ENCODE results near the gene ROPN1L. TPM values are rescaled to one million over a fixed set of nuclear protein-coding genes. Genes with fewer than 3 reads are reported as not detected.

The ROPN1L gene
- total RNA-seq, 1 experiment from 2014 or later = 0.40 TPM

DNA sequence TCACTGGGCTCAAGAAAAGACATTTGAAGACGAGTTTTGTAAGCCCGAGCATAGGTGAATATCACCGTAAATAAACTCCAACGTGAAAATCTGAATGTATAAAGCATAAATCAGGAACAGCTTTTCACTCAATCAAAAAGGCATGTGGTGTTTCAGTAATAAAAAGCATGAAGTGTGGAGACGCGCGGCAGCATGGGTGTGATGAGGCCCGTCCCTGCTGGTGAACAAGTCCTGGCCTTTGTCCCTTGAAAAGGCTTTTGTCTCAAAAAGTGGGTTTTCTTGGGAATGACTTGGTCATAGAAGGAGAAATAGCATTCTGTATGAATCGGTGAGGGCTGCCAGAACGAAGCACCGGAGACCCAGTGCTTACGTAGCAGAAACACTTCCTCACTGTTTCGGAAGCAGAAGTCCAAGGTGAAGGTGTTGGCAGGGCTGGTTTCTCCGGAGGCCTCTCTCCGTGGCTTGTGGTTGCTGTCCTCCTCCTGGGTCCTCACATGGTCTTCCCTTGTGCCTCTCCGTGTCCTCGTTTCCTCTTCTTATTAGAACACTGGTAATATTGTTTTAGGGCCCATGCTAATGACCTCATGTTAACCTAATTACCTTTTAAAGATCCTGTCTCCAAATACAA lies 24.9 kb downstream of the ROPN1L start:
- H3K4me3 Mint-ChIP-seq (ENCODE audit: low read depth, unreplicated experiment) = no peak overlapping the region

DNA sequence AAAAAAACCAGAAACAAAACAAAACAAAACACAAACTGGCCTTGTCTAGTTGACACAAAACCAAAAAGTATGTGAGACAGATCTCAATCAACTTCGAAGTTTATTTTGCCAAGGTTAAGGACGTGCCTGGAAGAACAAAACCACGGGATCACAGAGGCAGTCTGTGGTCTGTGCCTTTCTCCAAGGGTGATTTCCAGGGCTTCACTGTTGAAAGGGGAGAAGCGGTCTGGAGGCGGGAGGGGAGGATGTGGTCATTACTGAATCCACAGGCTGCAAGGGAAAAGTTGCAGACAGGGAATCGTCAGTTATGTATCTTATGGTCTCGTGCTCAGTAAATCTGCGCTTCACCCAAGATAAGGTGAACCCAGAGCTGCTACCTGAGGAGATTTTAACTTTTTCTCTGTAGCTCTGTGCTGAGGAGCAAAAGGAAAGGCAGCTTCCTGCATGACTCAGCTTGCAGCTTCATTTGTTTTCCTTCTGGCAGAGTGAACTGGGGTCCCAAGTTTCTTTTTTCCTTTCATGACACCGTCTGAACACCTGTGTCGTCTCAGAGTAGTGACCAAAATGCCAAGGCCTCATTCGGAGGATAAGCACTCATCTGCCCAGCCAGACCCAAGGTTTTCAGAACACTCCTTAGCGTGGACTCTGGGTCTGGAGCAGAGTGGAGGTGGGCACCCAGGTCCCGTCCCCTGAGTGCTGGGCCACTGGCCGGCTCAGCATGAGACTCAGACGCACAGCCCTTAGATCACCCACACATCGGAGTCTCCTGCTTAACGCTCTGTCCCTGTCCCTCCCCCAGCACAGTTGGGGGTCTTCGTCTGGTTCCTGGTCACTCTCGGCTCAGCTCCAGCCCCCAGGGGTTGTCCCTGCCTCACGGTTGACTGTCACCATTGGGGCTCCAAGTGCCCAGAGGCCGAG lies 25.9 kb downstream of the ROPN1L start:
- TF ChIP-seq, protein P1, sequence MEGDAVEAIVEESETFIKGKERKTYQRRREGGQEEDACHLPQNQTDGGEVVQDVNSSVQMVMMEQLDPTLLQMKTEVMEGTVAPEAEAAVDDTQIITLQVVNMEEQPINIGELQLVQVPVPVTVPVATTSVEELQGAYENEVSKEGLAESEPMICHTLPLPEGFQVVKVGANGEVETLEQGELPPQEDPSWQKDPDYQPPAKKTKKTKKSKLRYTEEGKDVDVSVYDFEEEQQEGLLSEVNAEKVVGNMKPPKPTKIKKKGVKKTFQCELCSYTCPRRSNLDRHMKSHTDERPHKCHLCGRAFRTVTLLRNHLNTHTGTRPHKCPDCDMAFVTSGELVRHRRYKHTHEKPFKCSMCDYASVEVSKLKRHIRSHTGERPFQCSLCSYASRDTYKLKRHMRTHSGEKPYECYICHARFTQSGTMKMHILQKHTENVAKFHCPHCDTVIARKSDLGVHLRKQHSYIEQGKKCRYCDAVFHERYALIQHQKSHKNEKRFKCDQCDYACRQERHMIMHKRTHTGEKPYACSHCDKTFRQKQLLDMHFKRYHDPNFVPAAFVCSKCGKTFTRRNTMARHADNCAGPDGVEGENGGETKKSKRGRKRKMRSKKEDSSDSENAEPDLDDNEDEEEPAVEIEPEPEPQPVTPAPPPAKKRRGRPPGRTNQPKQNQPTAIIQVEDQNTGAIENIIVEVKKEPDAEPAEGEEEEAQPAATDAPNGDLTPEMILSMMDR (IDR thresholded peaks at IDR 0.05; ENCODE audit: unreplicated experiment) = no peak
- Mint-ChIP-seq H3K4me3 (ENCODE audit: low read depth, unreplicated experiment) (no peak overlapping the region), H3K4me1 (ENCODE audit: low read depth, unreplicated experiment) (peaks cover 12% of the 10 kb centered on the region), H3K27ac (ENCODE audit: unreplicated experiment) (no peak overlapping the region), H3K27me3 (ENCODE audit: unreplicated experiment) (peaks cover 32% of the 10 kb centered on the region), H3K36me3 (ENCODE audit: insufficient read depth, unreplicated experiment) (no peaks in the 10 kb centered on the region), H3K9me3 (ENCODE audit: low read depth, unreplicated experiment) (no peaks in the 10 kb centered on the region)
- BruUV-seq (replicated peaks) = no TSS peak
- DNase-seq = no peak
- CTCF ChIA-PET = interaction anchor here (0.6 to 1.2 kb wide), 3 partner anchors 27 to 160 kb away, joined by 3 to 4 read pairs (median 3); no protein-coding TSS in a partner anchor
- intact Hi-C loops (cut with micrococcal nuclease; ENCODE audit: unreplicated experiment) = no loop called here

More for the DNA sequence above, 24.9 kb downstream of the ROPN1L start:
- intact Hi-C loops (cut with micrococcal nuclease; ENCODE audit: unreplicated experiment) = no loop called here
- Mint-ChIP-seq H3K4me1 (ENCODE audit: low read depth, unreplicated experiment) (peaks cover 12% of the 10 kb centered on the region), H3K27ac (ENCODE audit: unreplicated experiment) (no peak overlapping the region), H3K27me3 (ENCODE audit: unreplicated experiment) (peaks cover 32% of the 10 kb centered on the region), H3K36me3 (ENCODE audit: insufficient read depth, unreplicated experiment) (no peaks in the 10 kb centered on the region), H3K9me3 (ENCODE audit: low read depth, unreplicated experiment) (no peaks in the 10 kb centered on the region)
- BruUV-seq (replicated peaks) = no TSS peak
- CTCF ChIA-PET = no interaction called here
- DNase-seq = no peak
- TF ChIP-seq, protein P1 (IDR thresholded peaks at IDR 0.05; ENCODE audit: unreplicated experiment) = no peak

DNA sequence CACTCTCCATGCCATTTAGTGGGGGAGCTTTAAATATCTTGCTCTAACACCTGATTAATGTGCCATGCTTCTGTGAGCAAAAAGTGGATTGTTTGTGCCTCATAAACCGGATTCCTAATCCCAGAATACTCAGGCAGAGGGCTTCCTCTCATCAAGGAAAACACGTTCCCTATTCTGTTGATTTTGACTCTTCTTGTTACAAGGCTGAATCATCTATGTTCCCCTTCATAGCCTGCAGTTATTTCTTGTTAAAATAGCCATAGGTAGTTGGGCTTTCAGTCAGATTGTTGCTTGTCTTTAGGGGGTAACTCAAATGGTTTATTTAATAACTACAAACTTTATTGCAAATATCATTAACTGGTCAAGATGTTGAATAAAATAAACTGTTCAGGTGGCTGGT lies 26.6 kb downstream of the ROPN1L start:
- CTCF ChIA-PET = interaction anchor here (1.2 kb wide), 1 partner anchor 160 kb away, joined by 3 read pairs; no protein-coding TSS in a partner anchor
- no peak for DNase-seq
- H3K27ac Mint-ChIP-seq (ENCODE audit: unreplicated experiment) = no peak overlapping the region
- H3K27me3 Mint-ChIP-seq (ENCODE audit: unreplicated experiment) = peaks cover 39% of the 10 kb centered on the region
- intact Hi-C loops (cut with micrococcal nuclease; ENCODE audit: unreplicated experiment) = no loop called here
- no peak overlapping the region for H3K4me3 Mint-ChIP-seq (ENCODE audit: low read depth, unreplicated experiment)
- H3K36me3 Mint-ChIP-seq (ENCODE audit: insufficient read depth, unreplicated experiment) = no peaks in the 10 kb centered on the region
- no peaks in the 10 kb centered on the region for H3K9me3 Mint-ChIP-seq (ENCODE audit: low read depth, unreplicated experiment)
- TF ChIP-seq, protein P1 (IDR thresholded peaks at IDR 0.05; ENCODE audit: unreplicated experiment) = no peak
- no TSS peak for BruUV-seq (replicated peaks)
- H3K4me1 Mint-ChIP-seq (ENCODE audit: low read depth, unreplicated experiment) = peaks cover 12% of the 10 kb centered on the region

DNA sequence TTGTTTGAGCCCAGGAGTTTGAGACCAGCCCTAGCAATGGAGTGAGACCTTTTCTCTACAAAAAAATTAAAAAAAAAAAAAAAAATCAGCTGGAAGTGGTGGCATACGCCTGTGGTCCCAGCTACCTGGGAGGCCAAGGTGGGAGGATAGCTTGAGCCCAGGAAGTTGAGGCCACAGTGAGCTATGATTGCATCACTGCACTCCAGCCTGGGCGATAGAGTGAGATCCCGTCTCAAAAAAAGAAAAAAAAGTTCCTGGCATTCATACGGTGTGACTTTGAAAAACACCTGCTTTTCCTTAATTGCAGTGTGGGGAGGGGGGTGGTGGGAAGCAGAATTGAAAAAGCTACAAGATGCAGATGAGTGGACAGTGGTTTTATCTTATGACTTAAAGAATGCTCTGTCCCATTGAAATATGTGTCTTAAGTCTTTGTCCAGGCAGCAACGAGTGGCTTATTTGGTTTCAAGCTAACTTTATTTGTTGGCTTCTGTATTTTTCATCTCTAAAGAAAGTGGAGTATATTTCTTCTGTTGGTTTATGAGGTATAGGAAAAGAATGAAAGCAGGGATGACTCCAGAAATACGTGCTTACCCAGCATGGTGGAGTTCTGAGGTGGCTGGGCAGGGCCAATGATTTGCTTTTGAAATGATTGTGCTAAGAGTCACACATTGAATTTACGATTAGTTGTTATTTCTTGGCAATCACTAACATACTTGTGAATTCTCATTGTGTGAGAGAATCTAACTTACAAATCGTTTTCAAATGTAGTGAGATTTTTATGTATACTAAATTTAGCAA lies 27.8 kb downstream of the ROPN1L start:
- Mint-ChIP-seq H3K27me3 (ENCODE audit: unreplicated experiment) (peaks cover 38% of the 10 kb centered on the region), H3K9me3 (ENCODE audit: low read depth, unreplicated experiment) (no peaks in the 10 kb centered on the region), H3K4me1 (ENCODE audit: low read depth, unreplicated experiment) (peaks cover 12% of the 10 kb centered on the region), H3K27ac (ENCODE audit: unreplicated experiment) (no peak overlapping the region), H3K36me3 (ENCODE audit: insufficient read depth, unreplicated experiment) (no peaks in the 10 kb centered on the region), H3K4me3 (ENCODE audit: low read depth, unreplicated experiment) (no peak overlapping the region)
- DNase-seq = no peak
- TF ChIP-seq, protein P1 (IDR thresholded peaks at IDR 0.05; ENCODE audit: unreplicated experiment) = no peak
- CTCF ChIA-PET = no interaction called here
- intact Hi-C loops (cut with micrococcal nuclease; ENCODE audit: unreplicated experiment) = no loop called here
- BruUV-seq (replicated peaks) = no TSS peak
